ENCODE measurements around the gene MAGI1.

The MAGI1 gene

GRCh38 chr3:65944252-65944651 lies 94.5 kb downstream of the MAGI1 start:
- DNase-seq = no peak

- DNase-seq = peak in 1 of 3 experiments; percentile 1
Measured at GRCh38 chr3:65939801-65940246, 98.9 kb downstream of the MAGI1 start.

DNA sequence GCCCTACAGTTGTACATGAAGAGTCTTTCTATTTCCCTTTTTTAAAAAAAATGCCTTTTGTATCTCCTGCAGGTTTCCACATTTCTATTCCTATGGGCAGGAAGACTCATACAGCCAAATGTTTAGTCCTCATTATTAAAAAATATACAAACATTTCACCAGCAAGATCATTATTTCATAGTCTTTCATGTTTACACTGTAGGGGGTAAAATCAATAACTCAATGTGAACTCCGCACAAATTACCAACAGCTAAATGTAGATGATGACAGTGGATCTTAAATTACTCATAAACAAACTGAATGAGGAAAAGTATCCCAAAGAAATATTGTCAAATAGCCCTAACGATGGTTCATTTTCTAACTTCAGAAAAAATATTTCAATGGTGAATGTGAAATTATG lies 99.5 kb downstream of the MAGI1 start:
- DNase-seq = peak in 1 of 3 experiments; percentile 19

DNA sequence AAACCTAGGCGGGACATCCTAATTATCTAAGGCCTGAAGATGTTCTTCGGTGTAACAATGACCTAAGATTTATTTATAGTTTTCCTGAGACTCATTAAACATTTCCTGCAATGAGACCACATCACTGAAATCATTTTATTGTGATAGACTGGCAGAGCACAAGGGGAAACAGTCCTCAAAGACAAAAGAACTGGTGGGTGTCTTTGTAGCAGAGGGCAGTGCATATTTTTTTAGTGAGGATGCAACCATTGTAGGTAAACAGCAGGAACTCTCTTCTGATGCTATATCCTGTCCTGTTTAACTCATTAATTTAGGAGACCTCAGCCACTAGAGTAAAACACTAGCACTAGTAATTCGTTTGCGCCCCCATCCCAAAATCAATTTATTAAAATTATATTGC lies 100.0 kb downstream of the MAGI1 start:
- DNase-seq = peak in 1 of 3 experiments; percentile 16

DNA sequence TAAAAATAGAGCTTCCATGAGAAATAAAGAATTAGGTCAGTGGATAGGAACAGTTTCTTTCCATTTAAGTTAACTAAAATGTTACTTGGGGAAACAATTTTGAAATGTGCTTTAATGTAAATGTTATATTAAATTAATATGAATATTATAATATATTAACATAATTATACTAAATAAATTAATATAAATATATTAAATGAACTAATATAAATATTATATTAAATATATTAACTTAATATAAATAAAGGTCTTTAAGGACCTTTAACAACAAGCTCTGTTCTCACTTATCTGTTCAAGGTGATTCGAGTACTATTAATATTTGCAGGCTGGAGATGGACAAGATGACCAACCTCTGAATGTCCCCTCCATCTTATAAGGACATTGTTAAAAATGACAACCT lies 100.6 kb downstream of the MAGI1 start:
- DNase-seq = no peak

- DNase-seq = no peak
Measured at GRCh38 chr3:65936908-65937638, 101.6 kb downstream of the MAGI1 start.

GRCh38 chr3:65935724-65936123 lies 103.0 kb downstream of the MAGI1 start:
- DNase-seq = no peak

DNA sequence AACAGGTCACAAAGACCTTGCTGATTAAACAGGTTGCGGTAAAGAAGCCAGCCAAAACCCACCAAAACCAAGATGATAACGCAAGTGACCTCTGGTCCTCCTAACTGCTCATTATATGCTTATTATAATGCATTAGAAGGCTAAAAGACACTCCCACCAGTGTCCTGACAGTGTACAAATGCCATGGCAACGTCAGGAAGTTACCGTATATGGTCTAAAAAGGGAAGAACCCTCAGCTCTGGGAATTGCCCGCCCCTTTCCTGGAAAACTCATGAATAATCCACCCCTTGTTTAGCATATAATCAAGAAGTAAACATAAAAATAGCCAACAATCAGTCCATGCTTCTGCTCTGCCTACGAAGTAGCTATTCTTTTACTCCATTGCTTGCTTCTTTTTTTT lies 108.1 kb downstream of the MAGI1 start:
- DNase-seq = no peak

GRCh38 chr3:65928110-65928509 lies 110.6 kb downstream of the MAGI1 start:
- DNase-seq = peak in 1 of 3 experiments; percentile 86

DNA sequence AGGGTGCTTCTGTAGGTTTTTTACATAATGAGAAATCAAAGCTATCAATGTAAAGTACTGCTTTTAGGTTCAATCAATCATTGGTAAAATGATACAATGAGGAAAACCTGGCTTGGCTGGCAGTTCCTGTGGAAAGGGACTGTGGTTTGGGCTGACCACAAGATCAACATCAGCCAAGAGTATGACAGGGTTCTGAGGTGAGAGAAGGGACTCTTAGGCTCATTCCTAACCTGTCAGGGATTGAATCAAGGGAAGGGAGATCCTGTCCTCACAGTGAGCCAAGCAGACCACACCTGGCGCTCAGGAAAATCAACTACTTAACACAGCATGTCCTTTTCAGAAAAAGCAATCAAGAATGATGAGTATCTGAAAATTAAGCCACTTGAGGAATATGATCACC lies 111.1 kb downstream of the MAGI1 start:
- peak; percentile 26 to 89 (median 81) for DNase-seq

- DNase-seq = no peak
Measured at GRCh38 chr3:65925254-65925954, 113.3 kb downstream of the MAGI1 start.

- DNase-seq = no peak
Measured at GRCh38 chr3:65924762-65925161, 114.0 kb downstream of the MAGI1 start.

GRCh38 chr3:65922441-65922840 lies 116.3 kb downstream of the MAGI1 start:
- DNase-seq = no peak

DNA sequence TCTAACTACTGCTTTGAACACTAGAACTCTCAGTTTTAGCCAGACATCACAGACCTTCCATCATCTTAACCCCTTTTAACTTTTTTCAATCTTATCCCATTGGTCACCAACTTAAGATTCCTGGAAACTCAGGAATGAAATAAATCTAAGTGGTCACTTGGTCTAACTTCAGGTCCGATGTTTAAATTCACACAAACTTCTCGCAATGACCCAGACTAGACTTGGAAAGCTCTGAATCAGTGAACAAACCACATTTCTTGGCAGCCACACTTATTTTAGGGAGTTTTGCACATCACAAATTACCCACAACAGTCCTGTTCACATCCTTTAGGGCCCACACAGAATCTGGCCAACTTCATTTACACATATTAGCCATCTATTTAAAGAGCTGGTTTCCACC lies 118.9 kb downstream of the MAGI1 start:
- no peak for DNase-seq

DNA sequence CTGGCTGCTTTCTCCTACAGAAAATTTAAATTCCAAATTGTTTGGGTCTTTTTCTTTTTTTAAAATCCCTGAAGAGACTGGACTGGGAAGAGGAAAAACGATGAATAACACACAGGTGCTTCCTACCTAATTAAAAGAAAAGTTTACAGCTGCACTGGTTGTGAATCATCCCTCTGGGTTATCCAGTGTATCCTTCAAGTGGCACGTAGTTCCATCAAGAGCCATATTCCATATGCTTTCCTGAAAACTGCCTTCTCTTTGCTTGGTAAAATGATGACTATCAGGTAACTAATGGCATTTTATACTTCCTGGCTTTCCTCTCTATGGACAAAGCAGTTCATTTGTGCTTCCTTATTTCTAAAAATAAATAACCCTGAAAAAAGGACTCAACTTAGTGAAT lies 123.2 kb downstream of the MAGI1 start:
- no peak for DNase-seq

- DNase-seq = no peak
Measured at GRCh38 chr3:65914740-65915367, 123.9 kb downstream of the MAGI1 start.

DNA sequence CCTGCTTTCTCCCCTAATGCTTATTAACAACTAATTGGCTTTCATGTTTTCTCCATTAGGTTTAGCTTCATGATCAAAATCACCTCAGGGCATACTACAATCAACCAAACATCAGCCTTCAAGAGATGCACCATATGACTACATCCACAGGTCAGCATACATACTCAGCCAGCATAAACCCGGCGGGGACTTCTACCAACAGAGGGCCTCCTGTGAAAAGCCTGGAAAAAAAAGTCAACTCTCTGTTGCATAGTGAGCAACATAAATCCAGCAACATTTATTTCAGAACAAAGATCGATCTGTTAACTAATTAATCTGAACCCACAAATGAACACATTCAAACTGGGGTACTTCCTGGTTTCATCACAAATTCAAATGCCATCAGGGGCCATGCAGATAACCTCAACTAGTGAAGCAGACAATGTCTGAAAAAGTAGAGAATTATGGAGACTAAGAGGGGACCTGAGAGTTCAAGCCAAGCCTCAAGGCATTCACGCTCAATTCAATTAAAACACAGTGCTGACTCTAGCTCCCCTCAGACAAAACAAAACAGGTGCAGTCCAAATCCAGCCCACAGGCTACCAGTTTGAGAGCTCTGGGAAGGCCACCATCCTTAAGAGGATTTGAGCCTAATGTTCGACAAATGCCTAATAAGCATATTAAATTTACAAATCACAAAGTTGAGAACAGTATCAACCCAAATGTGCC lies 124.5 kb downstream of the MAGI1 start:
- DNase-seq = peak in 2 of 3 experiments; percentile 0 to 2

GRCh38 chr3:65912647-65913046 lies 126.1 kb downstream of the MAGI1 start:
- no peak for DNase-seq

- DNase-seq = peak in 1 of 3 experiments; percentile 23
Measured at GRCh38 chr3:65908588-65908987, 130.1 kb downstream of the MAGI1 start.

DNA sequence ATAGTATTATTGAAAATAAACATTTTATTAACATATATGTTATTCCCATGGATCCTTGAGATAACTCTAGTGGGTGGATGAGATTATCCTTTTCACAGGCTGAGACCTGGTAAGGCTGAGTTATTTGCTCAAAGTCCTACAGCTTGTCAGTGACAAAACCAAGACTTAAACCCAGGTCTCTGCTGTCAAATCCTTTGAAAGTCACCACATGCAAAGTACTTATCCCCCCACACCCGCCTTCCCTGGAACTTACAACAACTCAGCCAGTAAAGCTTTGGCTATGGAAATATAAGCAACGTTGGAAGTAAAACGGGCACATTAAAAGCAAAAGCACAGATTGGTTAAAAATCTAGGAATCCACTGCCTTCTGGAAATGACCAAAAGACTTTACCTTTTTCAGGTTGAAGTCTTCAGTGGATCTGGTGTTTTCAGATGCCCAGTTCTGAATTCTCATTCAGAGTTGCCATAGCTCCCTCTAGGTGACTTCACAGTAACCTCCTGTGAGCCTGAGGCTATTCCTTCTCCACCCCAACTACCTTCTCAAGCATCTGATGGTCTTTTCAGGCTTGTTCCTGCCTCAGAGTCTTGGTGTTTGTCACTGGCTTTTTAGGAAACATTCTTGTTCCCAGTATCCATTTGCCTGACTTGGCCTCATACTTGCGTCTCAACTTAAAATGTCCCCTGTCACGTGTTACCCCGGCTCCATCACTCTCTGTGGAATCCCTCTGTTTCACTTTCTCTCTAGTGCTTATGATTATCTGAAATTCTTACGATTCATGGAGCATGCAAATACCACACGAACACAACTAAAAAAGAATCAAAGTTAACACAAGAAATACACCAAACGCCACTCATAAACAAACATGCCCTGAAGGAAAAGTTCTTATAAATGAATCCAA lies 131.2 kb downstream of the MAGI1 start:
- DNase-seq = no peak

DNA sequence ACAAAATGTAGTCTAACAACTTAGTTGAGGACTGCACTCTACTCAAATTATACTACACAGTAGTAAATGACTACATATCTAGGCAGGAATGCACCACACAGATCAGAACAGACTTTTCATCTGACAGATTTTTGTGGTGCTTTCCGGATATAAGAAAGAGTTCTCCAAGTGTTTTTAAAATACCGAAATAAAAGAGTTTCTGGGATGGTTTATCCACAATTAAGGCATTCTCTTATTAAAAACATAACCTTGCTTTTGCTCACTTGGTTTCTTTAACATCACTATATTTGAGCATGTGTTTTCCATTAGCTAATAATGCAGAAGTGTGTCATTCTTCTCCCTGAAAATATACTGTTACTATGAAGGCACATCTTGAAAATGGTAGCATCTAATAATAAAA lies 132.9 kb downstream of the MAGI1 start:
- no peak for DNase-seq

GRCh38 chr3:65904016-65904415 lies 134.7 kb downstream of the MAGI1 start:
- no peak for DNase-seq
